ENCODE measurements around the gene CDH4.

Gene CDH4

DNA sequence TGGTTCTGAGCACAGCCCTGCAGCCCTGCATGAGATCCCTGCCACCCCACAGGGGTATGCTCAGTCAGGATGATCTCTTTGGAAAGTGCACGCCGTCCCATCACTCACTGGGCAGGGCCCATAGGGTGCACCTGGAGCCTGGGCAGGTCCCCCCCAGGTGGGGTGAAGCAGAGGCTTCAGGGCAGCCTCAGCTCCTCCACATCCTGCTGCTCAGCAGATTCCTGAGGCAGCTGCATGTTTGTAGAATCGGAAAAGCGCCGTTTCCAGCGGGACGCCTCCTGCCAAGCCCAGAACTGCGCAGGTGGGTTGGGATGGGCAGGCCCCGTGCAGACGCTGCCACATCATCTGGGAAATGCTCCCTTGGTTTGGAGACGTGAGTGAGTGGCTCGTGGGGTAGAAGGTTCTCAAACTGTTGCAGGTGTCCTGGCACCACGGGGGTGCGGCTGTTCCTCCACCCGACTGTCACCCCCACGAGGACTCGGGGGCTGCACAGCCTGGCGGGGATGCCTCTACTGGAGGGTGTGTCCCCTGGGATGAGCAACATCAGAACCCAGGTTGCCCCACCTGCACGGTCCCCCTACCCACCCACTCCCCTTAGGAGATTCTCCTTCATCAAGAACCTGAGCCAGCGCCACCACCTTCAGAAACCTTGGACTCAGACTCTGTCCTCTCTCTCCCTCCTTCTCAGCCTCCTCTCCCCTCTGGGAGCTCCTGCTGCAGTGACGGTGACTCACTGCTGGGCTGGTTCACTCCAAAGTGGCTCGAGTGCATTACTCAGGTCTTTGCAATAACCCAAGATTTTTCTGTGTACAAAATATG lies 479.5 kb downstream of the CDH4 start:
- TF ChIP-seq, protein P1, sequence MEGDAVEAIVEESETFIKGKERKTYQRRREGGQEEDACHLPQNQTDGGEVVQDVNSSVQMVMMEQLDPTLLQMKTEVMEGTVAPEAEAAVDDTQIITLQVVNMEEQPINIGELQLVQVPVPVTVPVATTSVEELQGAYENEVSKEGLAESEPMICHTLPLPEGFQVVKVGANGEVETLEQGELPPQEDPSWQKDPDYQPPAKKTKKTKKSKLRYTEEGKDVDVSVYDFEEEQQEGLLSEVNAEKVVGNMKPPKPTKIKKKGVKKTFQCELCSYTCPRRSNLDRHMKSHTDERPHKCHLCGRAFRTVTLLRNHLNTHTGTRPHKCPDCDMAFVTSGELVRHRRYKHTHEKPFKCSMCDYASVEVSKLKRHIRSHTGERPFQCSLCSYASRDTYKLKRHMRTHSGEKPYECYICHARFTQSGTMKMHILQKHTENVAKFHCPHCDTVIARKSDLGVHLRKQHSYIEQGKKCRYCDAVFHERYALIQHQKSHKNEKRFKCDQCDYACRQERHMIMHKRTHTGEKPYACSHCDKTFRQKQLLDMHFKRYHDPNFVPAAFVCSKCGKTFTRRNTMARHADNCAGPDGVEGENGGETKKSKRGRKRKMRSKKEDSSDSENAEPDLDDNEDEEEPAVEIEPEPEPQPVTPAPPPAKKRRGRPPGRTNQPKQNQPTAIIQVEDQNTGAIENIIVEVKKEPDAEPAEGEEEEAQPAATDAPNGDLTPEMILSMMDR (IDR thresholded peaks at IDR 0.05; ENCODE audit: insufficient read depth, low read length, missing control alignments), result no peak
- ChIA-PET CTCF (interaction anchor here (1.0 kb wide), 1 partner anchor 15 kb away, joined by 3 read pairs; no protein-coding TSS in a partner anchor), POLR2A (no interaction called here)
- no peak overlapping the region for H3K4me3 ChIP-seq (ENCODE audit: low read depth, low read length)
- DNase-seq (ENCODE audit: low read depth, low spot score), result no peak

DNA sequence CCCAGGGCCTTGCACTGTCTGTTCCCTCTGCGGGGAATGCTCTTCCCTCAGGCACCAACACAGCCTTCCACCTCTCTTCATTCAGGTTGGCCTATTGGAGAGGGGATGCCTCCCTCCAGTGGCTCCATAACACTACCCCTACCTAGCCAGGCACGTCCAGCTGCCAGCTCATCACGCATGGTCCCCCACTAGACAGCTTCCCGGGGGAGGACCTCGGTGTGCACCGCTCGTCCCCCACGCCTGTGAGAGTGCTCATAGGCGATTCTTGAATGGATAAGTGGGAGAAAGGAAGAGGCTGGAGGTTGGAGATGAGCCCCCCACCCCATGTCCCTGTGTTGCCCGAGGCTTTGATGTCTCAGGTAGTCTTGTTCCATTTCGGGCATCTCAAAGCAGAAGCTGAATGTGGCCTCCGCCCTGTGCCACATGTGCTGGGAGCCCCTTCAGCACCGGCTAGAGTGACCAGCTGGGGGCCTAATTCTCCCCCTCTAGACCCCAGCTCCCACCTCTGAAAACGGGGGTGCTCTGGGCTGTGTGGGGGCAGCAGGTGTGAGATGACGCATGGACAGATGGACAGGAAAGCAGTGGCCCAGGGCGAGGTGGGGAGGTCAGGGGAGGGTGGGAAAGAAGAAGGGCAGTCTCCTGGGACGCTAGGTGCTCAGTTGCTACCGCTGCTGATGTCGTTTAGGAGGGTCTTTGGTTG lies 480.6 kb downstream of the CDH4 start:
- TF ChIP-seq, protein P1 (IDR thresholded peaks at IDR 0.05; ENCODE audit: insufficient read depth, low read length, missing control alignments), result no peak
- no peak for DNase-seq (ENCODE audit: low read depth, low spot score)
- no peak overlapping the region for H3K4me3 ChIP-seq (ENCODE audit: low read depth, low read length)
- ChIA-PET CTCF (interaction anchor here (1.0 kb wide), 1 partner anchor 16 kb away, joined by 3 read pairs; no protein-coding TSS in a partner anchor), POLR2A (no interaction called here)

DNA sequence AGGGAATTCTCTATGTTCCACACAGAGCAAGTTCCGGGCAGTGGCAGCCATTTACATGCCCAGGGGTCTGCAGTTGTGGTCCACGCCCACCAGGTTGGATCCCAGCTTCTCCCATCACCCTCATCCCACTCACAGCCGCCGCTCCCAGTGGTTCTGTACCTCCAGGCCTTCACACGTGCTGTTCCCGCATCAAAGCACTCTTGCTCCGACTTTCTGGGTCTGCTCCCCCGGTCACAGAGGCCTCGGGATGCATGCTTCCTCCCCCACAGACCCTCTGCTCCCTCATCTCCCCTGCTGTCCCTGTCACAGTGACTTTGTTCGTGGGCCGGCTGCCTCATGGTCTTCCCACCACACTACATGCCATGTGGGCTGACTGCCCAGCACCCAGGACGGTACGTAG lies 481.2 kb downstream of the CDH4 start:
- ChIA-PET POLR2A (no interaction called here), CTCF (no interaction called here)
- DNase-seq (ENCODE audit: low read depth, low spot score), result no peak
- no peak overlapping the region for H3K4me3 ChIP-seq (ENCODE audit: low read depth, low read length)
- TF ChIP-seq, protein P1 (IDR thresholded peaks at IDR 0.05; ENCODE audit: insufficient read depth, low read length, missing control alignments), result no peak

DNA sequence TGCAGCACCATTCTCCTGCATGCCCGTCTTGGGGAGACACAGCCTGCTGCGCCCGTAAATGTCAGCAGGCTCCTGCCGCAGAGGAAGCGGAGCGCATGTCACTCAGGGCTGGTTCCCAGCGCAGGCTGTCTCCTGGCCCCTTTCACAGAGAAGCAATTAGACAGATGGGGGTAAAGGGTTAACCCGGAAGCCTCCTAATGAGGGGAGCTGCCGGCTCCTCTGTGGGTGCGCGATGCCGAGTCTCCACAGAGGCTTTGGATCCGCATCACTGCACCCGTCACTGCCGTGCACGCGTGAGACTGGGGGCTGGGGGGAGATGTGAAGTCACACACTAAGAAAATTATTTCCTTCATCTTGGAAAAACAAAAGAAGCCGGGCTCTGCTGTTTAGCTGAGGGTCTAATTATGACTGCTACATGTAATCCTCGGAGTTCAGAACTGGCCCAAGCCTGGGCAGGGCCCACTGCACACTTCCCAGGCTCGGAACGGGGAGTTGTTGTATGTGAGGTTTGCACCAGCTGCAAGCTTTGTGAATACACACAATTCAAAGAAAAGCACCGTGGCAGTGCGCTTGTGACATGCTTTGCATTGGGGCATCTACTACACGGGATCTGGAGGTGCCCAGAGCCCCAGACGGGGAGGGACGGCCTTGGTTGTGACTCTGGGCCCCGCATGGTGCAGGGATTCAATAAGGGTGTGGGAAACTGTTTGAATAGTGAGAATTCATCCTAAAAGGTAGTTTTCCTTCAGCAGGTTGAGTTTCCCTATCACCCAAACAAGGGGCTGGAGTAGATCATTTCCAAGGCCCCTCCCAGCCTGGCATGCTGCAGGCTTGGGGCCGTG lies 482.1 kb downstream of the CDH4 start:
- CTCF ChIA-PET, result no interaction called here
- DNase-seq (ENCODE audit: low read depth, low spot score), result no peak
- POLR2A ChIA-PET, result no interaction called here
- TF ChIP-seq, protein P1 (IDR thresholded peaks at IDR 0.05; ENCODE audit: insufficient read depth, low read length, missing control alignments), result no peak
- no peak overlapping the region for H3K4me3 ChIP-seq (ENCODE audit: low read depth, low read length)

DNA sequence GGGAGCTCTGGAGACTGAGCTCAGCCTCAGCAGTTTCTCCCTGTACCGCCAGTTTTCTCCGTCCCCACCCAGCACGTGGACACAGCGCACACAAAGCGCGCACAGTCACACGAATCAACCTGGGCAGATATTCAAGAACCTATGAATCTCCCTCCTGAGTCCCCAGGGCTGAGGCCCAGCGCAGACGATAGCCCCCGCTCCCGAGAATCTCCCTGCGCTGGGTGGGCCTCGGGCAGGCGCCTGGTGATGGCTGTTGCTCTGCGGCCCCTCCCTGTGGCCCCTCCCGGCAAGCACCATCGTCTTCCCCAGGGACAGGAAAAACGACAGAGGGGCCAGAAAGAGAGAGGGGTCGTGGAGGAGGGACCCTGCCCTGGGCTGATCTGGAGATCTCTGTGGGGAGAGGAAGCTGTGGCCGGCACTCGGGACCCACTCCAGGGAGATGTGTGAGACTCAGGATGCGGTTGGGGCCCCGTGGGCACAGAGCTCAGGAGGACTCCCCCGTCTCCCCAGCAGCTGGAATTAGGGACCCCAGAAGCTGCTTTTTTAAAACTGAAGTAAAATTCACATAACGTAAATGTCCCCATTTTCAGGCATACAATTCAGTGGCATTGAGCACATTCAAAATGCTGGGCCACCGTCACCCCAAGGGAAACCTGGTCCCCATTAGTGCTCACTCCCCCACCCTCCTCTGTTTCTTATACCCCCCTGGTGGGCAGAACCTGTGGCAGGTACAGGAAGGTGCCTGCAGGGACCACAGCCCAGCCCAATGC lies 482.9 kb downstream of the CDH4 start:
- POLR2A ChIA-PET, result interaction anchor here (0.6 kb wide), 1 partner anchor 338 kb away, joined by 3 read pairs; no protein-coding TSS in a partner anchor
- CTCF ChIA-PET, result no interaction called here
- TF ChIP-seq, protein P1 (IDR thresholded peaks at IDR 0.05; ENCODE audit: insufficient read depth, low read length, missing control alignments), result no peak
- no peak overlapping the region for H3K4me3 ChIP-seq (ENCODE audit: low read depth, low read length)
- no peak for DNase-seq (ENCODE audit: low read depth, low spot score)

Measured in AG04449 (cell line).